HG03432 (cell line): Measurements from ENCODE around the gene STEEP1.

Source experiments
- ATAC-seq: cut with Tn5 transposase; IDR thresholded peaks from one replicate; pipeline ENCODE4 v1.9.1; 2021; ENCODE audit warnings: mild to moderate bottlenecking, moderate library complexity; ENCODE audit not compliant: unreplicated experiment

The STEEP1 gene

GRCh38 chrX:119565107-119565663, at the start of gene STEEP1:
TSS of gene STEEP1 (minus strand) at chrX:119565409. CDS start at chrX:119565355, 54 bp downstream.
- peak; percentile 94 for ATAC-seq

- no peak for ATAC-seq
Observed at GRCh38 chrX:119614776-119615175, 49.6 kb upstream of the STEEP1 start.

- no peak for ATAC-seq
Observed at GRCh38 chrX:119607018-119607389, 41.8 kb upstream of the STEEP1 start.

GRCh38 chrX:119606280-119607017, 41.2 kb upstream of the STEEP1 start, which contains the start of gene NKRF:
TSS of gene NKRF (minus strand) at chrX:119606424.
- ATAC-seq = peak; percentile 80

GRCh38 chrX:119605464-119606279, 40.5 kb upstream of the STEEP1 start:
- peak; percentile 41 for ATAC-seq

- no peak for ATAC-seq
Observed at GRCh38 chrX:119604766-119605463, 39.7 kb upstream of the STEEP1 start.

- ATAC-seq = no peak
Observed at GRCh38 chrX:119602701-119603255, 37.6 kb upstream of the STEEP1 start.

- ATAC-seq = no peak
Observed at GRCh38 chrX:119589810-119590209, 24.6 kb upstream of the STEEP1 start.

- no peak for ATAC-seq
Observed at GRCh38 chrX:119583431-119584059, 18.3 kb upstream of the STEEP1 start.

- no peak for ATAC-seq
Observed at GRCh38 chrX:119579414-119579813, 14.2 kb upstream of the STEEP1 start.

GRCh38 chrX:119574394-119575266, 9.4 kb upstream of the STEEP1 start, which contains the start of gene UBE2A:
TSS of gene UBE2A (plus strand) at chrX:119574563. CDS start at chrX:119574712, 149 bp downstream.
- ATAC-seq = peak; percentile 87

GRCh38 chrX:119573840-119574393, 8.7 kb upstream of the STEEP1 start:
- ATAC-seq = peak; percentile 12

- no peak for ATAC-seq
Observed at GRCh38 chrX:119573222-119573621, 8.0 kb upstream of the STEEP1 start.

GRCh38 chrX:119570351-119570835, 5.2 kb upstream of the STEEP1 start:
- ATAC-seq = no peak

GRCh38 chrX:119552508-119552907, 12.7 kb downstream of the STEEP1 start:
- no peak for ATAC-seq

GRCh38 chrX:119549327-119550016, 15.7 kb downstream of the STEEP1 start:
- ATAC-seq = peak; percentile 56

- no peak for ATAC-seq
Observed at GRCh38 chrX:119541188-119541587, 24.0 kb downstream of the STEEP1 start.

- no peak for ATAC-seq
Observed at GRCh38 chrX:119539872-119540271, 25.3 kb downstream of the STEEP1 start.
